HUES6 (cell line): ENCODE data around the gene TNPO1.

Experiments
- H3K27ac ChIP-seq: 2 replicates; pipeline ENCODE4 v1.7.0; 2013; ENCODE audit warnings: low read depth, mild to moderate bottlenecking, low read length, inconsistent platforms
- H3K27me3 ChIP-seq: 2 replicates; pipeline ENCODE4 v1.6.1; 2013; ENCODE audit warnings: low read length; ENCODE audit not compliant: control insufficient read depth, insufficient read depth
- H3K36me3 ChIP-seq: 2 replicates; pipeline ENCODE4 v1.6.1; 2013; ENCODE audit warnings: low read length; ENCODE audit not compliant: control insufficient read depth, insufficient read depth
- H3K4me1 ChIP-seq: 2 replicates; pipeline ENCODE4 v1.6.1; 2013; ENCODE audit warnings: low read length; ENCODE audit not compliant: control insufficient read depth, insufficient read depth
- H3K4me3 ChIP-seq: 2 replicates; pipeline ENCODE4 v1.5.1; 2013; ENCODE audit warnings: low read depth, low read length
- H3K9ac ChIP-seq: one replicate; pipeline ENCODE4 v1.6.1; 2013; ENCODE audit warnings: mild to moderate bottlenecking, low read length
- H3K9me3 ChIP-seq: 2 replicates; pipeline ENCODE4 v1.6.1; 2013; ENCODE audit warnings: low read depth, low read length; ENCODE audit not compliant: control insufficient read depth, insufficient read depth

Gene TNPO1

DNA sequence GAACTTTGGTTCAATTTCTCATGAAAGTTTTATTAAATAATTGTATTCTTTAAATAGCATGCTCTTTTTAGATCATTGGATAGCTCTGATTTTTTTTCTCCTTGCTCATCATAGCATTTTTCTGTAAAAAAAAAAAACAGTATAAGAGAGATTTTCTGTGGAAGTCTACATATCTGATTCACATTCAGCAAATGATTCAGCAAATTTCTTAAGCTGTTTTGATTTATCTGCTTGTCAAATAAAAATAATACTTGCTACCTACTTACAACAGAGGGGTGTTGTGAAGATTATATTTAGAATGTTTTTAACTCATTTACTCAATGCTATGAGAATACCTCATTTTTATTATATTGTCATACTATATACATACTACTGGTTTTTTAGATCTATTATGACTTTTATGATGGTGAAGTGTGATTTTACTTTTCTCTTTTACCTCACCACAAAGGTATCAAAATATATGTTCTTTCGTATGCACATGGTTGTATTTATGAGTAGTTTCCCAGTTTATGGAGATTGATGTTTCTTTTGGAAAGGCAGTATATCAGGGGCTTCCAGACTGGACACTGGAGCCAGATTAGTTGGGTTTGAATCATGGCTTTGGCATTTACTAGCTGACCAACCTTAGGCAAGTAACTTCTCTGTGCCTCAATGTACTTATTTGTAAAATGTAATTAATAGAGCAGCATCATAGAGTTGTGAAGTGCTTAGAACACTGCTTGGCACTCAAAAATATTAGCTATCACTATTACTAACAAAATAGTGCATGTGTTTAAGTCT is 25.5 kb downstream of the TNPO1 start:
- Histone ChIP-seq H3K27me3 (no peaks in the 10 kb centered on the region), H3K27ac (no peak overlapping the region), H3K9me3 (no peaks in the 10 kb centered on the region), H3K4me3 (no peak overlapping the region), H3K9ac (no peak overlapping the region), H3K36me3 (no peaks in the 10 kb centered on the region), H3K4me1 (peaks cover 16% of the 10 kb centered on the region)

DNA sequence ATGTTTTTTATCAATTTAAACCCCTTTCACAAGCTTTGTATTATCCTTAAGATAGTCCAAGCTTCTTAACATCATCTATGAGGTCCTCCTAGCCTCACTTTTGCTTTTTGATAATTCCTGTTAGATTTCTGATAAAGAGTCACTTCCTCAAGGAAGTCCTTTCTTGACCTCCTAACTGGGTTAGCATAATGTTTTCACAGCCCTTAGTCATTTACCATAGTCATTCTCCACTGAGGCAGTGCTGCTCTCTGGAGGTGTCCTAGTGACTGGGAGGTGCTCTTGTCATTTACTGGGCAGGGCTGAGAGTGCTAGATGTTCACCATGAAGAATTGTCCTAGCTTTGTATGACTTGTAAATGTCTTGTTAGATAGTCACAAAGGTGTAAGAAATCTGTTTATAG is 26.4 kb downstream of the TNPO1 start:
- Histone ChIP-seq H3K9ac (no peak overlapping the region), H3K27ac (no peak overlapping the region), H3K4me1 (peaks cover 22% of the 10 kb centered on the region), H3K36me3 (no peaks in the 10 kb centered on the region), H3K27me3 (no peaks in the 10 kb centered on the region), H3K9me3 (no peaks in the 10 kb centered on the region), H3K4me3 (no peak overlapping the region)

DNA sequence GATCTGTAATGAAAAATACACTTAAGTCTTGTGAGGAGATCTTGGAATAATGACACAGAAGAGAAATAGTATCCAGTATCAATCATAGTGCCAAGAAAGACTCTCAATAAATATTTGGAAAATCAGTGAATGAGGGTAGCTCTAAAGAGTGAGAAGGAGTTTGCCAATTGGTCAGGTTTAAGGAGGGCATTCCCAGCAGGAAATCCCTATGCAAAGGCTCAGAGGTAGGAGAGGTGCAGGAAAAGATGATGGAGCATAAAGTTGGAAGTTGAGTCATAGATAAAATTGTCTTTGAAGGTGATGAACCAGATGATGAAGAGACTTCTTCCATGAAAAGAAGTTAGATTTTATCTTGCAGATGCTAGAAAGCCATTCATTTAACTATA is 27.8 kb downstream of the TNPO1 start:
- no peak overlapping the region for H3K4me3 ChIP-seq
- H3K9me3 ChIP-seq = no peaks in the 10 kb centered on the region
- peaks cover 22% of the 10 kb centered on the region for H3K4me1 ChIP-seq
- H3K9ac ChIP-seq = no peak overlapping the region
- H3K27ac ChIP-seq = no peak overlapping the region
- no peaks in the 10 kb centered on the region for H3K27me3 ChIP-seq
- H3K36me3 ChIP-seq = no peaks in the 10 kb centered on the region; the same call in 1 of the 2 replicates

DNA sequence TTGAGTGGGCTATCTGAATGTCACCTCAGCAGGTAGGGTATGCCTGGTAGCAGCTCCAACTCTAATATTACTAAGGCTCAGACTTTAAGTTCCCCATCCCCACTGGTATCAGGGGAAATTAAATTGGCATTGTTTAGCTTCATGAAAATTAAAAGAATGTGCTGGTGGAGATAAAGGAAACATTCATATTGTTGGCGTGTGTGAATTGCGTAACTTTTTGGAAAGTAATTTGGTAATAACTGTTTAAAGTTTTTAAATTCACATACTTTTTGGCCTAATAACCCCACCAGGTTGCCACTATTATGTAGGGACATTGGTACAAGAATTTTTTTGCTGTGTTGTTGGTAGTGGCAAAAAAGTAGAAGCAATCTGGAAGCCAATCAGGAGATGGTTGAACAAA is 29.4 kb downstream of the TNPO1 start:
- no peak overlapping the region for H3K27ac ChIP-seq
- no peak overlapping the region for H3K4me3 ChIP-seq
- no peaks in the 10 kb centered on the region; the same call in 1 of the 2 replicates for H3K36me3 ChIP-seq
- H3K9me3 ChIP-seq = no peaks in the 10 kb centered on the region
- H3K27me3 ChIP-seq = no peaks in the 10 kb centered on the region
- peaks cover 30% of the 10 kb centered on the region for H3K4me1 ChIP-seq
- H3K9ac ChIP-seq = no peak overlapping the region

GRCh38 chr5:72846483-72846882 is 30.0 kb downstream of the TNPO1 start:
- no peak overlapping the region for H3K27ac ChIP-seq
- peaks cover 5% of the 10 kb centered on the region for H3K36me3 ChIP-seq
- no peak overlapping the region for H3K4me3 ChIP-seq
- peaks cover 30% of the 10 kb centered on the region for H3K4me1 ChIP-seq
- no peaks in the 10 kb centered on the region for H3K27me3 ChIP-seq
- H3K9ac ChIP-seq = no peak overlapping the region
- H3K9me3 ChIP-seq = no peaks in the 10 kb centered on the region

- no peak overlapping the region for H3K27ac ChIP-seq
- H3K9ac ChIP-seq = no peak overlapping the region
These were observed 31.0 kb downstream of the TNPO1 start for GRCh38 chr5:72847439-72847838.

DNA sequence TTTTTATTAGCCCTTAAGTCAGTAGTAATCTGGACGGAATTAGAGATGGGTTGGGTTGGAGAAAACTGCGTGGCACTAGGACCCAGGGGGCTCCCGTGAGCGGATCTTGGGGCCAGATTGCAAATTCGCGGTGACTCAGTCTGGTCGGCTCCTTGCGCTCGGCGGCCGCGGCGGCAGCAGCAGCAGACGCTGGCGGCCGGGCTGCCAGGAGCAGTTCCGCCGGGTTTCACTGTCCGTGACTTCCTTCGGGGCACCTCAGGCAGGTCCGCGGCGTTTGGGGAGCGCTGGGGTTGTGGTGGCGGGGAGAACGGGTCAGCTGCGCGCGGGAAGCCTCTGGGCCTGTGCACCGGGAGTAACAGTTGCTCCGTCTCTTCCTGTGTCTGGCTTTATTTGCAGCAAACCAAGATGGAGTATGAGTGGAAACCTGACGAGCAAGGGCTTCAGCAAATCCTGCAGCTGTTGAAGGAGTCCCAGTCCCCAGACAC is 31.6 kb downstream of the TNPO1 start:
- H3K27me3 ChIP-seq = no peaks in the 10 kb centered on the region
- H3K4me3 ChIP-seq = peak overlapping the region; percentile 93
- H3K36me3 ChIP-seq = peaks cover 18% of the 10 kb centered on the region
- H3K9me3 ChIP-seq = no peaks in the 10 kb centered on the region
- peak overlapping the region; percentile 97 for H3K27ac ChIP-seq
- peak overlapping the region; percentile 99 for H3K9ac ChIP-seq
- peaks cover 22% of the 10 kb centered on the region for H3K4me1 ChIP-seq

More at GRCh38 chr5:72847439-72847838, 31.0 kb downstream of the TNPO1 start:
- Histone ChIP-seq H3K4me3 (peak overlapping the region; percentile 93), H3K27me3 (no peaks in the 10 kb centered on the region), H3K36me3 (peaks cover 13% of the 10 kb centered on the region), H3K4me1 (peaks cover 28% of the 10 kb centered on the region), H3K9me3 (no peaks in the 10 kb centered on the region)

GRCh38 chr5:72848474-72849428 is 32.3 kb downstream of the TNPO1 start:
- Histone ChIP-seq H3K27me3 (no peaks in the 10 kb centered on the region), H3K4me1 (peaks cover 20% of the 10 kb centered on the region), H3K9me3 (no peaks in the 10 kb centered on the region), H3K36me3 (peaks cover 25% of the 10 kb centered on the region), H3K27ac (peak overlapping the region; percentile 97), H3K4me3 (peak overlapping the region; percentile 93), H3K9ac (peak overlapping the region; percentile 99)

- Histone ChIP-seq H3K9me3 (no peaks in the 10 kb centered on the region), H3K36me3 (peaks cover 33% of the 10 kb centered on the region), H3K27me3 (no peaks in the 10 kb centered on the region), H3K27ac (no peak overlapping the region), H3K4me3 (peak overlapping the region; percentile 93), H3K9ac (peak overlapping the region; percentile 99), H3K4me1 (peaks cover 20% of the 10 kb centered on the region)
These were observed 33.1 kb downstream of the TNPO1 start for GRCh38 chr5:72849546-72849945.

GRCh38 chr5:72850113-72850512 is 33.7 kb downstream of the TNPO1 start:
- Histone ChIP-seq H3K27ac (no peak overlapping the region), H3K36me3 (peaks cover 37% of the 10 kb centered on the region), H3K9ac (no peak overlapping the region), H3K27me3 (no peaks in the 10 kb centered on the region), H3K4me3 (peak overlapping the region; percentile 93), H3K4me1 (peaks cover 20% of the 10 kb centered on the region), H3K9me3 (no peaks in the 10 kb centered on the region)

GRCh38 chr5:72852356-72852755 is 35.9 kb downstream of the TNPO1 start:
- H3K27ac ChIP-seq = no peak overlapping the region
- no peak overlapping the region for H3K9ac ChIP-seq
- H3K4me1 ChIP-seq = peaks cover 10% of the 10 kb centered on the region
- no peak overlapping the region for H3K4me3 ChIP-seq
- peaks cover 59% of the 10 kb centered on the region for H3K36me3 ChIP-seq
- H3K9me3 ChIP-seq = no peaks in the 10 kb centered on the region
- no peaks in the 10 kb centered on the region for H3K27me3 ChIP-seq
